Measurements from ENCODE around the gene CPEB3.
"Not testable (repeated sequence)": the region's sequence is repeated elsewhere in the genome, so short reads cannot be mapped to it uniquely, and the experiment has no call there.

CPEB3 gene

DNA sequence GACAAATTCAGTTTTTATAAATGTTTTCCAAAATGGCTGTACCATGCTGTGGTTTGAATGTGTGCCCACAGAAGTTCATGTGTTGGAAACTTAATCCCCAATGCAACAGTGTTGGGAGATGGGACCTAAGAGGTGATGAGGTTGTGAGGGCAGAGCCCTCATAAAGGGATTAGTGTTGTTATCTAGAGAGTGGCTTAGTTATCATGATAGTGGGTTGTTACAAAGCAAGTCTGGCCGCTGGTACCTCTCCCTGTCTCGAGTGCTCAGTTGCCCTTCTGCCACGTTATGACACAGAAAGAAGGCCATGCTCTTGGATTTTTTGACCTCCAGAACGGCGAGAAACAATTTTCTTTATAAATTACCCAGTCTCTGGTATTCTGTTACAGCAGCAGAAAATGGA is 248.3 kb downstream of the CPEB3 start:
- no peak overlapping the region for H3K9ac ChIP-seq (ENCODE audit: low read depth, low read length)
- H3K4me1 ChIP-seq (ENCODE audit: control insufficient read depth, insufficient read depth, low read length) = peaks cover 7% of the 10 kb centered on the region
- peaks cover 7% of the 10 kb centered on the region for H3K27me3 ChIP-seq (ENCODE audit: control insufficient read depth, insufficient read depth, low read length)
- H3K9me3 ChIP-seq (ENCODE audit: control insufficient read depth, insufficient read depth, low read length) = no peaks in the 10 kb centered on the region
- H3K4me3 ChIP-seq (ENCODE audit: low read depth, low read length) = no peak overlapping the region
- H3K36me3 ChIP-seq (ENCODE audit: control insufficient read depth, insufficient read depth, low read length) = no peaks in the 10 kb centered on the region

DNA sequence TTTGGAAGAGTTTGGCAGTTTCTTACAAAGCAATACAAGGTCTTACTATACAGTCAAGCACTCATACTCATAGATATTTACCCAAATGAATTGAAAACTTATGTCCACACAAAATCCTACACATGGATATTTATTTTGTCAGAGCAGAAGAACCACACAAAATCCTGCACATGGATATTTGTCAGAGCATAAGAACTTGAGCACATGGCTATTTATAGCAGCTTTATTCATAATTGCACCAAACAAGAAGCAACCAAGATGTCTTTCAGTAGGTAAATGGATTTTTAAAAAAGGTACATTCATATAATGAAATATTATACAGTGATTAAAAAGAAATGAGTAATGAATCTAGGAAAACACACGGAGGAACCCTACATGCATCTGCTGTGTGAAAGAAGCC is 251.9 kb downstream of the CPEB3 start:
- Histone ChIP-seq H3K9me3 (ENCODE audit: control insufficient read depth, insufficient read depth, low read length) (no peaks in the 10 kb centered on the region), H3K9ac (ENCODE audit: low read depth, low read length) (no peak overlapping the region)

DNA sequence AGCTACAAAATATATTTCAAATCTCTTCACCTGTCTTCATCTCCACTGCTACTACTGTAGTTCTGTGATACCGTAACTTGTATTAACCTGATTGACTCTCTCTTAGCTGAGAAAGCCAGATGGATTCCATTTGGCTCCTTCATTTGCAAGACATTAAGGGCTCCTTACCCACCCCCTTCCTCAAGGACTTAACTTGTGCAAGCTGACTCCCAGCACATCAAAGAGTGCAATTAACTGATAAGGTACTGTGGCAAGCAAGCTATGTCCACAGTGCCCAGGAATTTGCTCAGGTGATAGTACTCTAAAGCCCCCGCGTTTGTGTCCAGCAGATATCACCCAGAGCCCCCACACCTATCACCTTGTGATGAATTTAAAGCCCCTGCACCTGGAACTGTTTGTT is 257.8 kb downstream of the CPEB3 start:
- not testable (repeated sequence) for H3K9me3 ChIP-seq (ENCODE audit: control insufficient read depth, insufficient read depth, low read length)

More for the DNA sequence above, 251.9 kb downstream of the CPEB3 start:
- H3K36me3 ChIP-seq (ENCODE audit: control insufficient read depth, insufficient read depth, low read length) = no peaks in the 10 kb centered on the region
- no peak overlapping the region for H3K4me3 ChIP-seq (ENCODE audit: low read depth, low read length)
- no peaks in the 10 kb centered on the region for H3K27me3 ChIP-seq (ENCODE audit: control insufficient read depth, insufficient read depth, low read length)
- no peaks in the 10 kb centered on the region for H3K4me1 ChIP-seq (ENCODE audit: control insufficient read depth, insufficient read depth, low read length)

DNA sequence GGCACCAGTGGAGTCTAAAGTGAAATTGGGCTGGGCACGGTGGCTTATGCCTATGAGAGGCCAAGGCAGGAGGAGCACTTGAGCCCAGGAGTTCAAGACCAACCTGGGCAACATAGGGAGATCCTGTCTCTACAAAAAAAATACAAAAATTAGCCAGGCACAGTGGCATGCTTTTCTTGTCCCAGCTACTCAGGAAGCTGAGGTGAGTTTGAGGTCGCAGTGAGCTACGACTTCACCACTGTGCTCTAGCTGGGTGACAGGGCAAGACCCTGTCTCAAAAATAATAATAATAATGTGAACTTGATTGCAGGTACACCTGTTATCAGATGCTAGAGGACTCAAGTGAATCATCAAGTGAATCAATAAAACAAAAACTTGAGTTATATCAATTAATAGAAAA is 259.3 kb downstream of the CPEB3 start:
- H3K27me3 ChIP-seq (ENCODE audit: control insufficient read depth, insufficient read depth, low read length) = no peaks in the 10 kb centered on the region
- H3K36me3 ChIP-seq (ENCODE audit: control insufficient read depth, insufficient read depth, low read length) = no peaks in the 10 kb centered on the region
- peaks cover 13% of the 10 kb centered on the region for H3K4me1 ChIP-seq (ENCODE audit: control insufficient read depth, insufficient read depth, low read length)

More for the DNA sequence above, 257.8 kb downstream of the CPEB3 start:
- H3K9ac ChIP-seq (ENCODE audit: low read depth, low read length); H3K27me3 ChIP-seq (ENCODE audit: control insufficient read depth, insufficient read depth, low read length); H3K4me3 ChIP-seq (ENCODE audit: low read depth, low read length); H3K36me3 ChIP-seq (ENCODE audit: control insufficient read depth, insufficient read depth, low read length): not testable (repeated sequence)
- H3K4me1 ChIP-seq (ENCODE audit: control insufficient read depth, insufficient read depth, low read length) = peaks cover 13% of the 10 kb centered on the region

DNA sequence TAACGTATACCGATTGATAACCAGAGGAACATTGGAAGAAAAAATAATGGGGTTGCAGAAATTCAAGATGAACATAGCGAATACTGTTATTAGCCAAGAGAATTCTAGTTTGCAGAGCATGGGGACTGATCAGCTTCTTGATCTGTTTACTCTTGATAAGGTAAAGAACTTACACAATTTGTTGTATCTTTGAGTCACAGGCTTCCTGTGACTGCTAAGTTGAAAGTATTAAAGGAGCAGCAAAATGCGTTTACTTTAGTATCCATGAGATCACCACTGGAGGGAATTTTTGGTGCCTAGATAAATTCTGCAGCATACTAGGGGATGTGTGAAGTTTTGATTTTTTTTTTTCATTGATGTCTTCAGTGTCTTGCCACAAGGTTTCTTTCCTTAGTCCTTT is 263.7 kb downstream of the CPEB3 start:
- Histone ChIP-seq H3K27me3 (ENCODE audit: control insufficient read depth, insufficient read depth, low read length) (no peaks in the 10 kb centered on the region), H3K36me3 (ENCODE audit: control insufficient read depth, insufficient read depth, low read length) (peaks cover 7% of the 10 kb centered on the region), H3K4me1 (ENCODE audit: control insufficient read depth, insufficient read depth, low read length) (peaks cover under 1% of the 10 kb centered on the region), H3K9me3 (ENCODE audit: control insufficient read depth, insufficient read depth, low read length) (no peaks in the 10 kb centered on the region), H3K4me3 (ENCODE audit: low read depth, low read length) (no peak overlapping the region), H3K9ac (ENCODE audit: low read depth, low read length) (no peak overlapping the region)

More for the DNA sequence above, 259.3 kb downstream of the CPEB3 start:
- H3K4me3 ChIP-seq (ENCODE audit: low read depth, low read length) = no peak overlapping the region
- H3K9ac ChIP-seq (ENCODE audit: low read depth, low read length) = no peak overlapping the region
- H3K9me3 ChIP-seq (ENCODE audit: control insufficient read depth, insufficient read depth, low read length) = no peaks in the 10 kb centered on the region

DNA sequence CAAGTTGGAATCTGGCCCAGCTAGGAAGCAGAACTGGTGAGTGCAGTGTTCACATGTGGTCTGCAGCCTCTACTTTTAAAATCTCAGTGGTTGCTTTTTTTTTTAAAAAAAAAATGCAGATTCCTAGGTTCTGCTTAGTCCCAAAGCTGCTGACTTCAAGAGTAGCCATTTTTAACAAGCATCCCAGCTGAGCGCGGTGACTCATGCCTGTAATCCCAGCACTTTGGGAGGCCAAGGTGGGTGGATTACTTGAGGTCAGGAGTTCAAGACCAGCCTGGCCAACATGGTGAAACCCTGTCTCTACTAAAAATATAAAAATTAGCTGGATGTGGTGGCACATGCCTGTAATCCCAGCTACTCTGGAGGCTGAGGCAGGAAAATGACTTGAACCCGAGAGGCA is 265.5 kb downstream of the CPEB3 start:
- H3K9me3 ChIP-seq (ENCODE audit: control insufficient read depth, insufficient read depth, low read length); H3K4me3 ChIP-seq (ENCODE audit: low read depth, low read length); H3K9ac ChIP-seq (ENCODE audit: low read depth, low read length); H3K36me3 ChIP-seq (ENCODE audit: control insufficient read depth, insufficient read depth, low read length); H3K4me1 ChIP-seq (ENCODE audit: control insufficient read depth, insufficient read depth, low read length); H3K27me3 ChIP-seq (ENCODE audit: control insufficient read depth, insufficient read depth, low read length): not testable (repeated sequence)

DNA sequence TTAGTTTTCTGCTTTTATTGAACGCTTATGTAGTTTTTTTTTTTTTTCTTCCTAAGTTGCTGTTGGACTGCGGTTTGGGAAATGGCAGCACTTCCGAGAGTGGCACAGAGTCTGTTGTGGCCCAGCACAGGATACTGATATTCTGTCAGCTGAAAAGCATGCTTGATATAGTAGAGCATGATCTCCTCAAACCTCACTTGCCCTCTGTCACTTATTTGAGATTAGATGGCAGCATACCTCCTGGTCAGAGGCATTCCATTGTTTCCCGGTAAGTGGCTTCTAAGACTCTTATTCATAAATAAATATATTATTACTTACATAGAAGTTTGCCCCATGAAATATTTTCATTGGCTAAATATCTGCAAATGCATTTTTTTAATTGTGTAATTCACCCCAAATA is 266.2 kb downstream of the CPEB3 start:
- Histone ChIP-seq H3K27me3 (ENCODE audit: control insufficient read depth, insufficient read depth, low read length) (no peaks in the 10 kb centered on the region), H3K4me1 (ENCODE audit: control insufficient read depth, insufficient read depth, low read length) (no peaks in the 10 kb centered on the region), H3K9me3 (ENCODE audit: control insufficient read depth, insufficient read depth, low read length) (no peaks in the 10 kb centered on the region), H3K36me3 (ENCODE audit: control insufficient read depth, insufficient read depth, low read length) (peaks cover 7% of the 10 kb centered on the region), H3K4me3 (ENCODE audit: low read depth, low read length) (no peak overlapping the region), H3K9ac (ENCODE audit: low read depth, low read length) (no peak overlapping the region)

DNA sequence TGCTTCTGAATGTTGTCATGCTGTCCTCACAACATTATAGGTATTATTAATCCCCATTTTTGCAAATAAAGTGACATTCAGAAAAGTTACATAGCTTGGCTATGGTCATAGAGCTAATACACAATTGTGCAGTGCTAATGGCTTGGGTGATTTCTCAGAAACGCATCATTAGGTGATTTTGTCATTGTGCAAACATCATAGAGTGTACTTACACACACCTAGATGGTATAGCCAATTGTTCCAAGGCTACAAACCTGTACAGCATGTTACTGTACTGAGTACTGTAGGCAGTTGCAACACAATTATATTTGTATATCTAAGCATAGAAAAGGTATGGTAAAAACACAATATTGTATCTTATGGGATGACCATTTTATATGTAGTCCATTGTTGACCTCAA is 276.3 kb downstream of the CPEB3 start:
- H3K9me3 ChIP-seq (ENCODE audit: control insufficient read depth, insufficient read depth, low read length) = no peaks in the 10 kb centered on the region
- H3K9ac ChIP-seq (ENCODE audit: low read depth, low read length) = no peak overlapping the region
- no peak overlapping the region for H3K4me3 ChIP-seq (ENCODE audit: low read depth, low read length)
- H3K36me3 ChIP-seq (ENCODE audit: control insufficient read depth, insufficient read depth, low read length) = peaks cover 5% of the 10 kb centered on the region
- no peaks in the 10 kb centered on the region for H3K27me3 ChIP-seq (ENCODE audit: control insufficient read depth, insufficient read depth, low read length)
- H3K4me1 ChIP-seq (ENCODE audit: control insufficient read depth, insufficient read depth, low read length) = no peaks in the 10 kb centered on the region

DNA sequence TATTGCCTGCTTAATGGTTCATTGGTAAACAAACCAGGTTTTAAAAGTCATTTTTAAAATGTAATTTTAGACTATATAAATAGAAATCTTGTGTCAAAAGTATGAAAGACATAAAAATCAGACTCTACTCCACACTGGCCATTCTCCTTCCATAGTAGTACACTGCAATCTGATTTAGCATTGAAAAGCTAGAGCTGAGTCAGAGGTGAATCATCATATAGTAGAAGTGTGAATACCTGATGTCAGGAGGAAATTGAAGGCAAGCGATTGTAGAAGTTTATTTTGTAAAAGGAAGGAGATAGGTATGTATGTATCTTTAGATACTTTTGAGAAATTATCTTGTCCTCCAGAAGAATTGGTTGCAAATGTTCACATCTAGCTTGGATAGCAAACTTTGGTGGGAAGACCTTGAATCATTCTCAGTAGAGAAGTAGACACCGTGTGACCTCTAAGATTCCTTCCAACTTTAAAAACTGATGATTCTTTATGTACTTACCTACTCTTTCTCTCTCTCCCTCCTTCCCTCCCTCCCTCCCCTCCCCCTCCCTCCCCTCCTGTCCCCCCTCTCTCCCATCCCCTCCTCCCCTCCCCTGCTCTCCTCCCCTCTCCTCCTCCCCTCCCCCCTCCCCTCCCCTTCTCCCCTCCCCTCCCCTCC is 279.2 kb downstream of the CPEB3 start:
- no peaks in the 10 kb centered on the region for H3K27me3 ChIP-seq (ENCODE audit: control insufficient read depth, insufficient read depth, low read length)
- H3K9me3 ChIP-seq (ENCODE audit: control insufficient read depth, insufficient read depth, low read length) = no peaks in the 10 kb centered on the region
- no peaks in the 10 kb centered on the region for H3K4me1 ChIP-seq (ENCODE audit: control insufficient read depth, insufficient read depth, low read length)
- H3K4me3 ChIP-seq (ENCODE audit: low read depth, low read length) = no peak overlapping the region
- no peak overlapping the region for H3K9ac ChIP-seq (ENCODE audit: low read depth, low read length)
- peaks cover 7% of the 10 kb centered on the region for H3K36me3 ChIP-seq (ENCODE audit: control insufficient read depth, insufficient read depth, low read length)

DNA sequence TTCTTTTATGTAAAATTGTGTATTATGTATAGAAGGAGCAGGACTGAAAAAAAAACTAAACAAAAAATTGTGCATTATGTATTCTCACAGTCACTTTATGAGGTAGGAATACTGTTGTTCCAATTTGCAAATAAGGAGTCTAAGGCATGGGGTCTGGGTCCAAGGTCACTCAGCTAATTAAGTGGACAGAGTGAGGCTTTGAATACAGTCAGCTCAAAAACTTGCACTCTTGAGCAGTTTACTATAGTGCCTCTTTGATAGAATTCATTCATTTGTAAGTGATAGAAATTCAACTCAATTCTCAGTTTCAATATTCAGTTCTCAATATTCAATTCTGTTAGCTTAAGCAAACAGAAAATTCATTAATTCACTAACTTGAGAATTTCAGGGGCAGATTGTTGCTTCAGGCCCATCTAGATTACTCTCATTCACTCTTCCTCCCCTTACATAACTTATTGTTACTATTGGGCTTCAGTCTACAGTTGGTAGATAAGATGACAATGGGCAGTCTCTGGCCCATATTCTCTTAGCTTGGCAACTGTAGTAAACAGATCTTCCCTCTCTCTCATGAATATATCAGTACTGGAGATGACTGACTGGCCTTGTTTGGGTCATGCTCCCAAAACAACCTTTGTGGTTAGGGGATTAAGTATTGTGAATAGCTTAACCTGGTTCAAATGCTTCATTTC is 280.7 kb downstream of the CPEB3 start:
- Histone ChIP-seq H3K27me3 (ENCODE audit: control insufficient read depth, insufficient read depth, low read length) (no peaks in the 10 kb centered on the region), H3K9me3 (ENCODE audit: control insufficient read depth, insufficient read depth, low read length) (no peaks in the 10 kb centered on the region), H3K9ac (ENCODE audit: low read depth, low read length) (no peak overlapping the region), H3K4me3 (ENCODE audit: low read depth, low read length) (no peak overlapping the region), H3K4me1 (ENCODE audit: control insufficient read depth, insufficient read depth, low read length) (no peaks in the 10 kb centered on the region), H3K36me3 (ENCODE audit: control insufficient read depth, insufficient read depth, low read length) (peaks cover 2% of the 10 kb centered on the region)

DNA sequence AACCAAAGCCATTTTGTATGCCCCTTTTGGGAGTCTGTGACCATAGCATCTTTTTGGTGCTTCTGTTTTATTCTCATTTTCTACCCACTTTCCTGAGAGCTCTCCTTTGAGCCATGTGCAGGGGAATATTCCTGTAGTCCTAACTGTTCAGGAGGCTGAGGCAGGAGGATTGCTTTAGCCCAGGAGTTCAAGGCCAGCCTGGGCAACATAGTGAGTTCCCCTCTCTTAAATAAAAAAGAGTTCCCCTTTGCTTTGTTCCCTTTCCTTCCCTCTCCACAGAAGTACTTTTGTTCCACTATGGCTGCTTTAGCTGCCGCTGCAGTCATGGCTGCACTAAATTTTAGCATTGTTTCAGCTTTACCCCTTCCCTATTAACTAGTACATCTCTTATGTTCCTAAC is 281.4 kb downstream of the CPEB3 start:
- Histone ChIP-seq H3K36me3 (ENCODE audit: control insufficient read depth, insufficient read depth, low read length) (peaks cover 2% of the 10 kb centered on the region), H3K9ac (ENCODE audit: low read depth, low read length) (no peak overlapping the region), H3K4me3 (ENCODE audit: low read depth, low read length) (no peak overlapping the region), H3K27me3 (ENCODE audit: control insufficient read depth, insufficient read depth, low read length) (no peaks in the 10 kb centered on the region), H3K9me3 (ENCODE audit: control insufficient read depth, insufficient read depth, low read length) (no peaks in the 10 kb centered on the region), H3K4me1 (ENCODE audit: control insufficient read depth, insufficient read depth, low read length) (no peaks in the 10 kb centered on the region)

DNA sequence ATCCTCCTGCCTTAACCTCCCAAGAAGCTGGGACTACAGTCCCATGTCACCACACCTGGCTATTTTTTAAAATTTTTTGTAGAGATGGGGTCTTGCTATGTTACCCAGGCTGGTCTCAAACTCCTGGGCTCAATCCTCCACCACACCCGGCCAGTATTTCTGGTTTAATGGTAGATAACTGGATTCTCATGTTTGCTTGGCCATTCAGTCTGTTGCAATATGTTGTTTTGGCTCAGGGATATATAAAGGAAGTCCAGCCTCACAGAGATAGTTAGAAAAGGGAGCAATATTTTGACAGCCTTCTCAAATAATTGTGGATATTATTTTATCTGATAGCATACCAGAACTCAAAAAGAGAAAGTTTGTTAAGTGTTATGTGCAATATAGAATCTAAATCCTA is 284.9 kb downstream of the CPEB3 start:
- no peaks in the 10 kb centered on the region for H3K4me1 ChIP-seq (ENCODE audit: control insufficient read depth, insufficient read depth, low read length)
- no peaks in the 10 kb centered on the region for H3K9me3 ChIP-seq (ENCODE audit: control insufficient read depth, insufficient read depth, low read length)
- H3K4me3 ChIP-seq (ENCODE audit: low read depth, low read length) = no peak overlapping the region
- no peak overlapping the region for H3K9ac ChIP-seq (ENCODE audit: low read depth, low read length)
- H3K27me3 ChIP-seq (ENCODE audit: control insufficient read depth, insufficient read depth, low read length) = no peaks in the 10 kb centered on the region
- peaks cover 2% of the 10 kb centered on the region for H3K36me3 ChIP-seq (ENCODE audit: control insufficient read depth, insufficient read depth, low read length)

Measured in iPS-15b (cell line).